Fibroblast of lung (primary cell): Measurements from ENCODE around the gene CAPNS2. TPM values are rescaled to one million over a fixed set of nuclear protein-coding genes. Genes with fewer than 3 reads are reported as not detected.
"Not testable (repeated sequence)": the region's sequence is repeated elsewhere in the genome, so short reads cannot be mapped to it uniquely, and the experiment has no call there.

Source experiments
- DNase-seq, 2 donors: peaks; one replicate each; pipeline versions ENCODE4 v3.0.0 to v3.0.0-alpha.2; 2010; ENCODE audit warnings: low read depth in 2 of 2
- H2AFZ ChIP-seq: 2 replicates; pipeline ENCODE4 v1.5.1; 2012; ENCODE audit warnings: low read length, control low read depth, inconsistent platforms
- H3K27ac ChIP-seq: 2 replicates; pipeline ENCODE4 v1.5.1; 2011; ENCODE audit warnings: low read length, control low read depth; ENCODE audit not compliant: insufficient read depth
- H3K27me3 ChIP-seq: 2 replicates; pipeline ENCODE4 v1.5.1; 2011; ENCODE audit warnings: mild to moderate bottlenecking, low read length; ENCODE audit not compliant: control insufficient read depth, insufficient read depth
- H3K36me3 ChIP-seq: 2 replicates; pipeline ENCODE4 v1.5.1; 2011; ENCODE audit warnings: low read length; ENCODE audit not compliant: control insufficient read depth, insufficient read depth
- H3K4me1 ChIP-seq: 2 replicates; pipeline ENCODE4 v1.5.1; 2011; ENCODE audit warnings: low read length; ENCODE audit not compliant: control insufficient read depth, insufficient read depth; ENCODE audit errors: extremely low read depth
- H3K4me2 ChIP-seq: 2 replicates; pipeline ENCODE4 v1.5.1; 2011; ENCODE audit warnings: low read length, control low read depth; ENCODE audit not compliant: insufficient read depth; ENCODE audit errors: extremely low read depth
- H3K4me3 ChIP-seq, 4 experiments: fragments of 200-600 bp in 1 of 4; sonication (generic) in 1 of 4; replicated peaks in 1 of 4; 2 replicates each; pipeline ENCODE4 v1.5.1; 2011 to 2016; ENCODE audit warnings: low read length in 4 of 4, low read depth in 3 of 4, mild to moderate bottlenecking in 3 of 4, control low read depth in 2 of 4, inconsistent platforms in 1 of 4, mixed read lengths in 1 of 4; ENCODE audit not compliant: insufficient read depth in 1 of 4; ENCODE audit errors: control extremely low read depth in 1 of 4
- H3K79me2 ChIP-seq: 2 replicates; pipeline ENCODE4 v1.5.1; 2012; ENCODE audit warnings: mild to moderate bottlenecking, low read length, inconsistent platforms; ENCODE audit not compliant: control insufficient read depth, insufficient read depth
- H3K9ac ChIP-seq: 2 replicates; pipeline ENCODE4 v1.5.1; 2011; ENCODE audit warnings: mild to moderate bottlenecking, low read length, control low read depth; ENCODE audit not compliant: insufficient read depth
- H3K9me3 ChIP-seq: 2 replicates; pipeline ENCODE4 v1.5.1; 2012; ENCODE audit warnings: low read depth, low read length; ENCODE audit not compliant: control insufficient read depth, insufficient read depth
- H4K20me1 ChIP-seq: 2 replicates; pipeline ENCODE4 v1.5.1; 2011; ENCODE audit warnings: low read length; ENCODE audit not compliant: control insufficient read depth, insufficient read depth; ENCODE audit errors: extremely low read depth
- CTCF ChIP-seq, 2 donors: IDR thresholded peaks in 1 of 2; conservative IDR thresholded peaks in 1 of 2; 1 replicate in 1 of 2; 2 replicates in 1 of 2; pipeline ENCODE4 v1.5.1; 2011 to 2012; ENCODE audit warnings: low read length in 2 of 2, control low read depth in 1 of 2, inconsistent platforms in 1 of 2, low read depth in 1 of 2, mild to moderate bottlenecking in 1 of 2
- EZH2 ChIP-seq: IDR thresholded peaks from 2 replicates; pipeline ENCODE4 v1.5.1; 2012; ENCODE audit warnings: low read length, control low read depth, mild to moderate bottlenecking; ENCODE audit errors: missing control alignments
- polyA plus RNA-seq, 2 donors: library from polyadenylated mRNA; depleted of rRNA in 1 of 2; stranded (reverse) in 1 of 2; unstranded in 1 of 2; fragments of >200 nt; gene quantifications; 2 replicates each; pipeline ENCODE4 v1.2.1, GENCODE V29; 2011 to 2012; ENCODE audit warnings: missing spikeins in 1 of 2
- total RNA-seq: library from RNA; depleted of rRNA; stranded (reverse); fragments of >200 nt; gene quantifications from 2 replicates; pipeline ENCODE4 v1.2.1, GENCODE V29; 2014

CAPNS2 gene
- total and polyA plus RNA-seq, 2 donors (not counting 1 experiment from before 2014, with no cell fraction given), result 0.66 TPM; not detected in 1

GRCh38 chr16:55605754-55606336 is 39.4 kb downstream of the CAPNS2 start:
- Histone ChIP-seq H3K36me3 (no peaks in the 10 kb centered on the region), H3K4me2 (no peak overlapping the region), H3K79me2 (no peaks in the 10 kb centered on the region), H3K4me3 (no peak overlapping the region), H2AFZ (no peak overlapping the region), H3K4me1 (no peaks in the 10 kb centered on the region), H3K9ac (no peak overlapping the region), H3K27me3 (no peaks in the 10 kb centered on the region), H3K9me3 (no peaks in the 10 kb centered on the region), H4K20me1 (no peaks in the 10 kb centered on the region), H3K27ac (no peak overlapping the region)
- DNase-seq, result peak in 1 of 2 donors; percentile 22
- no peak for TF ChIP-seq CTCF (conservative IDR thresholded peaks at IDR 0.05 in 1 of 2, IDR thresholded peaks at IDR 0.05 in 1 of 2; ENCODE audit: low read depth in 1 of 2, low read length in 2 of 2)
- no peak for TF ChIP-seq EZH2

- Histone ChIP-seq H3K4me3 (no peak overlapping the region), H2AFZ (no peak overlapping the region), H3K27me3 (no peaks in the 10 kb centered on the region), H3K4me2 (no peak overlapping the region), H3K4me1 (no peaks in the 10 kb centered on the region), H3K36me3 (no peaks in the 10 kb centered on the region), H4K20me1 (peaks cover 2% of the 10 kb centered on the region), H3K9ac (no peak overlapping the region), H3K27ac (no peak overlapping the region), H3K79me2 (no peaks in the 10 kb centered on the region), H3K9me3 (no peaks in the 10 kb centered on the region)
- TF ChIP-seq EZH2, result no peak
- no peak for TF ChIP-seq CTCF (conservative IDR thresholded peaks at IDR 0.05 in 1 of 2, IDR thresholded peaks at IDR 0.05 in 1 of 2; ENCODE audit: low read depth in 1 of 2, low read length in 2 of 2)
- DNase-seq, result no peak
Observed at GRCh38 chr16:55613613-55614335, 47.3 kb downstream of the CAPNS2 start.

GRCh38 chr16:55615071-55615470 is 48.6 kb downstream of the CAPNS2 start:
- Histone ChIP-seq H3K79me2 (no peaks in the 10 kb centered on the region), H3K36me3 (no peaks in the 10 kb centered on the region), H3K9ac (no peak overlapping the region), H4K20me1 (peaks cover 2% of the 10 kb centered on the region), H3K4me1 (no peaks in the 10 kb centered on the region), H3K4me2 (no peak overlapping the region), H3K27ac (no peak overlapping the region), H3K27me3 (no peaks in the 10 kb centered on the region), H3K9me3 (no peaks in the 10 kb centered on the region), H2AFZ (no peak overlapping the region), H3K4me3 (no peak overlapping the region)
- DNase-seq, result no peak
- TF ChIP-seq EZH2 (no peak), CTCF (conservative IDR thresholded peaks at IDR 0.05 in 1 of 2, IDR thresholded peaks at IDR 0.05 in 1 of 2; ENCODE audit: low read depth in 1 of 2, low read length in 2 of 2) (no peak)

- H2AFZ ChIP-seq, H3K79me2 ChIP-seq, H4K20me1 ChIP-seq, H3K9ac ChIP-seq, H3K4me3 ChIP-seq, H3K27ac ChIP-seq, H3K36me3 ChIP-seq, H3K9me3 ChIP-seq, H3K4me1 ChIP-seq, H3K27me3 ChIP-seq, DNase-seq, H3K4me2 ChIP-seq: not testable (repeated sequence)
Observed at GRCh38 chr16:55615670-55616069, 49.2 kb downstream of the CAPNS2 start.
